A549 (cell line): ENCODE data around the gene DUSP19. TPM values are rescaled to one million over a fixed set of nuclear protein-coding genes. Genes with fewer than 3 reads are reported as not detected.

Experiments
- ATAC-seq, 2 experiments: fragments of 200-7000 bp in 1 of 2; fragments of >200 bp in 1 of 2; cut with Nextera tagmentation in 1 of 2; cut with Tn5 transposase in 1 of 2; 3 replicates each; pipeline versions ENCODE4 v1.8.0 to v1.9.1; 2018 to 2020; ENCODE audit warnings: mild to moderate bottlenecking in 1 of 2, moderate library complexity in 1 of 2
- CTCF ChIA-PET: fragments of 300-600 bp; sonication (Branson Sonifier 250); formaldehyde crosslinking; extraction: SDS; loops from one replicate; lab custom pipeline; 2021; ENCODE audit warnings: antibody characterized with exemption, inconsistent platforms; lab: Yijun Ruan, JAX
- POLR2A ChIA-PET: fragments of 350-600 bp; formaldehyde crosslinking; extraction: SDS; loops from one replicate; lab custom pipeline; 2021; ENCODE audit warnings: antibody characterized with exemption, inconsistent platforms; lab: Yijun Ruan, JAX
- DNase-seq, 2 experiments: peaks; one replicate each; pipeline versions ENCODE4 v3.0.0 to v3.0.0-alpha.2; 2011 to 2016; ENCODE audit warnings: low read depth in 1 of 2, low spot score in 1 of 2
- FAIRE-seq: peaks from 2 replicates; lab custom pipeline; 2011; peaks lifted over from hg19 to GRCh38; lab: Jason Lieb, UNC
- H3K27ac ChIP-seq, 2 experiments: fragments of >200 bp; sonication (Bioruptor Twin); formaldehyde crosslinking; 3 replicates each; pipeline ENCODE4 v1.5.1; 2016 to 2017
- H3K4me1 ChIP-seq: fragments of >200 bp; sonication (Bioruptor Twin); formaldehyde crosslinking; 3 replicates; pipeline ENCODE4 v1.6.1; 2016
- H3K4me2 ChIP-seq: fragments of >200 bp; sonication (Bioruptor Twin); formaldehyde crosslinking; 3 replicates; pipeline ENCODE4 v1.6.1; 2016
- H3K4me3 ChIP-seq: fragments of >200 bp; sonication (Bioruptor Twin); formaldehyde crosslinking; 3 replicates; pipeline ENCODE4 v1.5.1; 2016
- H3K9me3 ChIP-seq: fragments of >200 bp; sonication (Bioruptor Twin); formaldehyde crosslinking; 3 replicates; pipeline ENCODE4 v1.6.1; 2016
- CBX2 ChIP-seq: fragments of 200-600 bp; sonication (generic); IDR thresholded peaks from 2 replicates; pipeline ENCODE4 v1.6.1; 2016; ENCODE audit warnings: low read depth, mild to moderate bottlenecking, borderline replicate concordance
- CBX8 ChIP-seq: fragments of 200-600 bp; sonication (generic); IDR thresholded peaks from 2 replicates; pipeline ENCODE4 v1.6.1; 2016
- CHD4 ChIP-seq: fragments of 200-600 bp; sonication (generic); IDR thresholded peaks from 2 replicates; pipeline ENCODE4 v1.6.1; 2016; ENCODE audit warnings: antibody characterized with exemption, mild to moderate bottlenecking, borderline replicate concordance
- EHF ChIP-seq: fragments of 250-450 bp; sonication (Bioruptor Pico); IDR thresholded peaks from 2 replicates; pipeline ENCODE4 v1.5.0; 2020; ENCODE audit warnings: mild to moderate bottlenecking
- FOXS1 ChIP-seq: fragments of 250-450 bp; sonication (Bioruptor Pico); IDR thresholded peaks from 2 replicates; pipeline ENCODE4 v1.5.0; 2020; ENCODE audit warnings: mild to moderate bottlenecking, moderate library complexity
- HDAC2 ChIP-seq: fragments of 200-600 bp; sonication (generic); IDR thresholded peaks from 2 replicates; pipeline ENCODE4 v1.6.1; 2016
- HEYL ChIP-seq: fragments of 250-450 bp; sonication (Bioruptor Pico); IDR thresholded peaks from 2 replicates; pipeline ENCODE4 v1.8.0; 2021; ENCODE audit warnings: mild to moderate bottlenecking, moderate library complexity
- HMGXB4 ChIP-seq: fragments of 250-450 bp; sonication (Bioruptor Pico); IDR thresholded peaks from 2 replicates; pipeline ENCODE4 v1.5.0; 2021; ENCODE audit warnings: mild to moderate bottlenecking, moderate library complexity, borderline replicate concordance
- HOXA7 ChIP-seq: fragments of 250-450 bp; sonication (Bioruptor Pico); IDR thresholded peaks from 2 replicates; pipeline ENCODE4 v1.5.0; 2020; ENCODE audit warnings: mild to moderate bottlenecking, moderate library complexity
- HOXB5 ChIP-seq: fragments of 250-450 bp; sonication (Bioruptor Pico); IDR thresholded peaks from 2 replicates; pipeline ENCODE4 v1.5.0; 2020; ENCODE audit warnings: mild to moderate bottlenecking, moderate library complexity
- JUNB ChIP-seq: fragments of >200 bp; sonication (Bioruptor Twin); formaldehyde crosslinking; IDR thresholded peaks from 2 replicates; pipeline ENCODE4 v1.6.1; 2016
- KDM1A ChIP-seq: fragments of 200-600 bp; sonication (generic); IDR thresholded peaks from 2 replicates; pipeline ENCODE4 v1.6.1; 2016; ENCODE audit warnings: low read depth, mild to moderate bottlenecking
- MAZ ChIP-seq: fragments of 150-350 bp; IDR thresholded peaks from 2 replicates; pipeline ENCODE4 v1.6.1; 2014; ENCODE audit warnings: antibody characterized with exemption, low read depth, low read length, borderline replicate concordance
- NFE2L2 ChIP-seq: fragments of 150-350 bp; conservative IDR thresholded peaks from 2 replicates; pipeline ENCODE4 v1.6.1; 2014; ENCODE audit warnings: low read length
- PHF8 ChIP-seq: fragments of 200-600 bp; sonication (generic); IDR thresholded peaks from 2 replicates; pipeline ENCODE4 v1.6.1; 2016; ENCODE audit warnings: low read depth, mild to moderate bottlenecking, antibody characterized with exemption, moderate library complexity, borderline replicate concordance
- RAD21 ChIP-seq, 2 experiments: fragments of >200 bp in 1 of 2; sonication (Bioruptor Twin) in 1 of 2; formaldehyde crosslinking in 1 of 2; IDR thresholded peaks in 1 of 2; conservative IDR thresholded peaks in 1 of 2; 2 replicates in 1 of 2; 3 replicates in 1 of 2; pipeline ENCODE4 v1.6.1; 2012 to 2018; ENCODE audit warnings: inconsistent platforms in 1 of 2
- RARB ChIP-seq: fragments of 250-450 bp; sonication (Bioruptor Pico); IDR thresholded peaks from 2 replicates; pipeline ENCODE4 v1.8.0; 2021; ENCODE audit warnings: mild to moderate bottlenecking, moderate library complexity
- RNF2 ChIP-seq: fragments of 200-600 bp; sonication (generic); IDR thresholded peaks from 2 replicates; pipeline ENCODE4 v1.6.1; 2016; ENCODE audit warnings: low read depth, mild to moderate bottlenecking, antibody characterized with exemption, moderate library complexity, borderline replicate concordance
- SMC3 ChIP-seq: fragments of >200 bp; sonication (Bioruptor Twin); formaldehyde crosslinking; IDR thresholded peaks from 3 replicates; pipeline ENCODE4 v1.6.1; 2018; ENCODE audit warnings: inconsistent platforms
- TFCP2L1 ChIP-seq: fragments of 250-450 bp; sonication (Bioruptor Pico); IDR thresholded peaks from 2 replicates; pipeline ENCODE4 v1.5.0; 2021; ENCODE audit warnings: mild to moderate bottlenecking
- TP53 ChIP-seq: fragments of 250-450 bp; sonication (Bioruptor Pico); IDR thresholded peaks from 2 replicates; pipeline ENCODE4 v1.5.0; 2021; ENCODE audit warnings: mild to moderate bottlenecking, moderate library complexity
- ZC3H11A ChIP-seq: fragments of 450-650 bp; IDR thresholded peaks from 2 replicates; pipeline ENCODE4 v1.6.1; 2014; ENCODE audit warnings: antibody characterized with exemption, mild to moderate bottlenecking
- ZFP36 ChIP-seq: fragments of 450-650 bp; IDR thresholded peaks from 2 replicates; pipeline ENCODE4 v1.6.1; 2014; ENCODE audit warnings: borderline replicate concordance; ENCODE audit not compliant: partially characterized antibody
- WGBS: methylation state at CpG from one replicate; pipeline ENCODE4 v1.1.6; 2017; ENCODE audit errors: missing lambda C conversion rate; 5-methylcytosine and 5-hydroxymethylcytosine counted together
- polyA plus RNA-seq, 4 experiments: library from polyadenylated mRNA; depleted of rRNA in 3 of 4; stranded (reverse); fragments of >200 nt; fragmentation: RNase III in 1 of 4; extraction: RNeasy Plus Mini Kit Qiagen cat#74134 plus additional on column Dnase treatment in 1 of 4; gene quantifications; 2 replicates in 3 of 4; 3 replicates in 1 of 4; pipeline ENCODE4 v1.2.3, GENCODE V29; 2011 to 2017
- TF ChIP-seq, protein P1 (sequence below): fragments of >200 bp; sonication (Bioruptor Twin); formaldehyde crosslinking; IDR thresholded peaks from 3 replicates; pipeline ENCODE4 v1.6.1; 2016
- TF ChIP-seq, protein P2 (sequence below): fragments of 450-650 bp; IDR thresholded peaks from 2 replicates; pipeline ENCODE4 v1.6.1; 2014; ENCODE audit warnings: antibody characterized with exemption
- TF ChIP-seq, protein P3 (sequence below): IDR thresholded peaks from 2 replicates; pipeline ENCODE4 v1.6.1; 2012

DUSP19 gene
- polyA plus RNA-seq, 2 of the 4 experiments (the other 2 are of a cell fraction): 1.2 to 4.4 TPM

DNA sequence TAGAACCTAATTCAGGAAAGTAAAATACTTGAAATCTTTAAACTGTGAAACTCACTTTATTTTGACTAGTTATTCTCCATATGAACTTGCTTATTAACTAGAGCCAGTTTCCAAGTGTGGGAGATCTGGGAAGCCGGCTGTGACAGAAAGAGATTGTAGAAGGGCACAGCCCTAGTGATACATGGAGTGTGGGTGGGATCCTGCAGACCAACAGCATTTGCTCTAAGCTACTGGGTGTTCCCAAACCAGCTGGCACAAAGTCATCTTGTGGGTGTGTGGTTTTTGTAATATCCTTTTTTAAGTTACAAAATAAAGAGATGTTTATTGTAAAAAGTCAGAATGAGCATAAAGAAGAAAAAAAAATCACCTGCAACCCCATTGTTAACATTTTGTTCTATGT, 3.4 kb downstream of the DUSP19 start (continued):
- no peak for TF ChIP-seq CHD4
- TF ChIP-seq FOXS1: no peak
- TF ChIP-seq HEYL: no peak
- no peak for TF ChIP-seq ZFP36

- TF ChIP-seq RNF2: no peak
- no peak for TF ChIP-seq ZFP36
- no peak for TF ChIP-seq EHF (CRISPR knock-in tag)
- TF ChIP-seq KDM1A: no peak
- TF ChIP-seq CBX8: no peak
- no peak for TF ChIP-seq HDAC2
- TF ChIP-seq PHF8: no peak
- TF ChIP-seq TP53 (CRISPR knock-in tag): no peak
- ChIA-PET POLR2A (no interaction called here), CTCF (no interaction called here)
- 64% methylated on average over 3 of the region's 3 CpGs for WGBS
- no peak overlapping the region for H3K4me3 ChIP-seq
- H3K9me3 ChIP-seq: no peaks in the 10 kb centered on the region
- no peak for FAIRE-seq
- H3K4me2 ChIP-seq: no peak overlapping the region
- no peak for ATAC-seq
- DNase-seq: no peak
- H3K27ac ChIP-seq: no peak overlapping the region
- no peaks in the 10 kb centered on the region for H3K4me1 ChIP-seq
Measured at GRCh38 chr2:183088061-183088460, 9.5 kb downstream of the DUSP19 start.

DNA sequence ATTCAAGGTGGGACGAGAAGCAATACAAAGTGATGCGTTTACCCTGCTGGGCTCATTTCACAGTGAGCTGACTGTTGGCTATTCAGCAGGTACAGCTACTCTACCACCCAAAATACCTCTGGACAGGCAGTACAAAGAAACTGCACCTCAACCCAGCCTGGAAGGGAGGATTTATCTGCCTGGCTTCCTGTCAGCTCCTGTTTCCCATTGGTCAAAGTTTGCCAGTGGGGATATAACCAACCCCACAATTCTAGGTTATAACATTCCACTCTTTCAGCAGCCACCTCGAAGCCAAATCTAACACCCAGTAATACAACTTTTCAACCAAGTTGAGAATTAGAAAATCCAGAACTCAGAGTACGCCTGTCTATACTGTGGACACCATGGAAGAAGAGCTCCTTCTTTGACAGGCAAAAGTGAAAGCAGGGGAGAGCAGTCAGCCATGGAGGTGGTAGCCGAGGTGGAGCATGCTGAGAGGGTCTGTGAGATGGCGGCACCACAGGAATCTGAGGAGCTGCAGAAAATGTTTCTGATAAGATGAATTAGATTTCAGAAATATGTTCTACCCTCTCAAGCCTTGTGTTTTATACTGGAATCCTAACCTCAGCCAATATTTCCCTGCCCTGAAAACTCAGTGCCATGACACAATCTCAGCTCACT, 10.8 kb downstream of the DUSP19 start:
- ChIA-PET CTCF (interaction anchor here (1.1 kb wide), 1 partner anchor 83 kb away, joined by 3 read pairs; no protein-coding TSS in a partner anchor), POLR2A (no interaction called here)
- FAIRE-seq: no peak
- TF ChIP-seq MAZ (no peak), HOXA7 (no peak)
- Histone ChIP-seq H3K9me3 (no peaks in the 10 kb centered on the region), H3K4me1 (peaks cover 9% of the 10 kb centered on the region; the same call in 2 of the 3 replicates), H3K4me3 (no peak overlapping the region), H3K27ac (no peak overlapping the region), H3K4me2 (no peak overlapping the region)
- WGBS: 77% methylated on average over 6 of the region's 6 CpGs
- no peak for DNase-seq
- ATAC-seq: no peak

DNA sequence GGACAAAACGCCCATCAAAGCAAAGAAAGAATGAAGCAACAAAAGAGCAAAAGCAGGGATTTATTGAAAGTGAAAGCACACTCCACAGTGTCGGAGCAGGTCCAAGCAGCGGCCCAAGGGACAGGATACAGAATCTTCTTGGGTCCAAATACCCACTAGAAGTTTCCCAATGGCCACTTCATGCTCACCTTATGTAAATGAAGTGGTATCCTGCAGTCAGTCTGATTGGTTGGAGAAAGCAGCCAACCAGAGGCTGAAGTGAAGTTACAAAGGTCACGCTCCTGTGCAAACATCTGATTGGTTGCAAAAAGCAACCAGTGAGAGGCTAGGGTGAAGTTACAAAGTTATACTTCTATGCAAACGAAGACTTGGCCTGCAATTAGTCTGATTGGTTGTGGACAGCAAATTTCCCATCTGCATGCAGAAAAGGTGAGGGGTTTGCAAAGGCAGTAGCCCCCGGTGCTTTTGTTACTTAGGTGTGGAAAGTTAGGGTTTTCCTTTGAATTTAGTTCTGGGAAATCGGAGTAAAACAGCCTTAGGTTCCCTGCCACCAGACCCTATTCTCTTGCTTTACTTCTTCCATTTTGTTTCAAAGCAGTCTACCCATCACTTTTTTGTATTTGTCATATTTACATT, 12.9 kb downstream of the DUSP19 start:
- FAIRE-seq: no peak
- no peak for ATAC-seq

DNA sequence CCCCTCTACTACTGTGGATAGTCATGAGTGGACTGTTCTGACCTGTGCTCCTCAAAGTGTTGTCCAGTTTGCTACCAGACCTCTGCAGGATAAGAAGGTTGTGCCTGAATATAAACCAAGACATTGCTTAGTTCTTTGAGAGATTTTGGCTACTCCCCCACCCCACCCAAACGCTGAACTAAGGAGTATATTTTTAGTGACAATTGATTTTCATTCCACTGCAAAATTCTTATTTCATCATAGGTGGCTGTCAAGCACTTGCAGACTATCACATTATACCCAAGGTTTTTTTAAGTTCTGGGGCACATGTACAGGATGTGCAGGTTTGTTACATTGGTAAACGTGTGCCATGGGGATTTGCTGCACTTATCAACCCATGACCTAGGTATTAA, 13.4 kb downstream of the DUSP19 start:
- ATAC-seq: no peak
- Histone ChIP-seq H3K9me3 (no peaks in the 10 kb centered on the region), H3K27ac (no peak overlapping the region), H3K4me3 (no peak overlapping the region), H3K4me2 (no peak overlapping the region), H3K4me1 (peaks cover 13% of the 10 kb centered on the region; the same call in 2 of the 3 replicates)
- CTCF ChIA-PET: no interaction called here
- FAIRE-seq: no peak
- 92% methylated on average over 2 of the region's 2 CpGs for WGBS
- POLR2A ChIA-PET: no interaction called here
- DNase-seq: no peak
- TF ChIP-seq TFCP2L1 (CRISPR knock-in tag) (no peak), EHF (CRISPR knock-in tag) (no peak), ZFP36 (no peak), SMC3 (no peak), HOXB5 (no peak), ZC3H11A (no peak), HMGXB4 (CRISPR knock-in tag) (no peak), JUNB (no peak), TP53 (CRISPR knock-in tag) (no peak), CBX2 (no peak), RARB (CRISPR knock-in tag) (no peak)
- TF ChIP-seq, protein P1, sequence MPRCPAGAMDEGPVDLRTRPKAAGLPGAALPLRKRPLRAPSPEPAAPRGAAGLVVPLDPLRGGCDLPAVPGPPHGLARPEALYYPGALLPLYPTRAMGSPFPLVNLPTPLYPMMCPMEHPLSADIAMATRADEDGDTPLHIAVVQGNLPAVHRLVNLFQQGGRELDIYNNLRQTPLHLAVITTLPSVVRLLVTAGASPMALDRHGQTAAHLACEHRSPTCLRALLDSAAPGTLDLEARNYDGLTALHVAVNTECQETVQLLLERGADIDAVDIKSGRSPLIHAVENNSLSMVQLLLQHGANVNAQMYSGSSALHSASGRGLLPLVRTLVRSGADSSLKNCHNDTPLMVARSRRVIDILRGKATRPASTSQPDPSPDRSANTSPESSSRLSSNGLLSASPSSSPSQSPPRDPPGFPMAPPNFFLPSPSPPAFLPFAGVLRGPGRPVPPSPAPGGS: no peak

More for the DNA sequence above, 12.9 kb downstream of the DUSP19 start:
- WGBS: 89% methylated on average over 7 of the region's 7 CpGs
- POLR2A ChIA-PET: no interaction called here
- H3K9me3 ChIP-seq: no peaks in the 10 kb centered on the region
- TF ChIP-seq RAD21 (conservative IDR thresholded peaks at IDR 0.05 in 1 of 2, IDR thresholded peaks at IDR 0.05 in 1 of 2): no peak
- no peak for TF ChIP-seq CBX2
- TF ChIP-seq, protein P2, sequence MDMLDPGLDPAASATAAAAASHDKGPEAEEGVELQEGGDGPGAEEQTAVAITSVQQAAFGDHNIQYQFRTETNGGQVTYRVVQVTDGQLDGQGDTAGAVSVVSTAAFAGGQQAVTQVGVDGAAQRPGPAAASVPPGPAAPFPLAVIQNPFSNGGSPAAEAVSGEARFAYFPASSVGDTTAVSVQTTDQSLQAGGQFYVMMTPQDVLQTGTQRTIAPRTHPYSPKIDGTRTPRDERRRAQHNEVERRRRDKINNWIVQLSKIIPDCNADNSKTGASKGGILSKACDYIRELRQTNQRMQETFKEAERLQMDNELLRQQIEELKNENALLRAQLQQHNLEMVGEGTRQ: no peak
- TF ChIP-seq, protein P3, sequence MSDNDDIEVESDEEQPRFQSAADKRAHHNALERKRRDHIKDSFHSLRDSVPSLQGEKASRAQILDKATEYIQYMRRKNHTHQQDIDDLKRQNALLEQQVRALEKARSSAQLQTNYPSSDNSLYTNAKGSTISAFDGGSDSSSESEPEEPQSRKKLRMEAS: no peak
- no peak for TF ChIP-seq NFE2L2
- CTCF ChIA-PET: no interaction called here
- H3K27ac ChIP-seq: no peak overlapping the region
- peaks cover 13% of the 10 kb centered on the region; the same call in 2 of the 3 replicates for H3K4me1 ChIP-seq
- no peak overlapping the region for H3K4me2 ChIP-seq
- DNase-seq: no peak
- H3K4me3 ChIP-seq: no peak overlapping the region
